HG03025 (cell line): ENCODE data around the gene RUFY1.

Experiments used
- ATAC-seq: cut with Tn5 transposase; IDR thresholded peaks from one replicate; pipeline ENCODE4 v1.9.1; 2021; ENCODE audit warnings: mild to moderate bottlenecking, moderate library complexity; ENCODE audit not compliant: unreplicated experiment, low FRiP score

The RUFY1 gene

DNA sequence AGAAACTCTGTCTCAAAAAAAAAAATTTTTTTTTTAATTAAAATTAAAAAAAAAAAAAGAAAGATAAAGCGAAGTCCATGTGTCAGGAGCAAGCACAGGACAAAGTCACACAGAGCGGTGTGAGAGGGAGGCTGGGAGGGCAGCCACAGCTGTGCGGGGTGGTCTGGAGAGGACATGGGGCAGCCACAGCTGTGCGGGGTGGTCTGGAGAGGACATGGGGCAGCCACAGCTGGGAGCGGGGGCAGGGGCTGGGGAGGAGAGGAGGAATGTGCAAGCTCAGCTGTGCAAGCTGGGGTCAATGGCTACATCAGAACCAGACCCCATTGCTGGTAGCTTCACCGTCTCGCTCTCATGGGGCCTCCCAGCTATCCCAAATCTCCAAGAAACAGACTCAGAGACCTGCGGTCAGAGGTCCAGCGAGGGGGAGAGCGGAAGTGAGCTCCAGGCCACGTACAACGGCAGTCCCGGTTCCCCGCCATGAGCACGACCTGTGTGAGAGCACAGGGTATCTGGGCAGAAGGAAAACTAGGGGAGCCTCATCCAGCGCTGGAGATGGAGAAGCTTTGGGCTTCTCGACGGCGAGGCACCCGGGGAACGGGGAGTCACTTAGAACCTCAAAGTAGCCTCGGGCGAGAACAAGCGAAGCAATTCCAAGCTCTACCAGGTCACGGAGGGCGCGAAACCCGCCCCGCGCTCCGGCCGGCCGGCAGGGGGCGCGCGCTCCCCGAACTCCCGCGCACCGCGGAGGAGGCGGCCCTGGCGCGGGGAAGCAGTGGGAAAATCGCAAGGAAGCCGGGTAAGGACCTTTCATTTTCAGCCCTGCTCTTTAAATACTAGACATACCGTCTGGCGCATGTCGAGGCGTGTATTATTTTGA is 107.2 kb downstream of the RUFY1 start:
- ATAC-seq = peak; percentile 89

GRCh38 chr5:179658179-179658856 is 108.0 kb downstream of the RUFY1 start:
- peak; percentile 68 for ATAC-seq
